ENCODE results near the gene PUDP.

Gene PUDP

DNA sequence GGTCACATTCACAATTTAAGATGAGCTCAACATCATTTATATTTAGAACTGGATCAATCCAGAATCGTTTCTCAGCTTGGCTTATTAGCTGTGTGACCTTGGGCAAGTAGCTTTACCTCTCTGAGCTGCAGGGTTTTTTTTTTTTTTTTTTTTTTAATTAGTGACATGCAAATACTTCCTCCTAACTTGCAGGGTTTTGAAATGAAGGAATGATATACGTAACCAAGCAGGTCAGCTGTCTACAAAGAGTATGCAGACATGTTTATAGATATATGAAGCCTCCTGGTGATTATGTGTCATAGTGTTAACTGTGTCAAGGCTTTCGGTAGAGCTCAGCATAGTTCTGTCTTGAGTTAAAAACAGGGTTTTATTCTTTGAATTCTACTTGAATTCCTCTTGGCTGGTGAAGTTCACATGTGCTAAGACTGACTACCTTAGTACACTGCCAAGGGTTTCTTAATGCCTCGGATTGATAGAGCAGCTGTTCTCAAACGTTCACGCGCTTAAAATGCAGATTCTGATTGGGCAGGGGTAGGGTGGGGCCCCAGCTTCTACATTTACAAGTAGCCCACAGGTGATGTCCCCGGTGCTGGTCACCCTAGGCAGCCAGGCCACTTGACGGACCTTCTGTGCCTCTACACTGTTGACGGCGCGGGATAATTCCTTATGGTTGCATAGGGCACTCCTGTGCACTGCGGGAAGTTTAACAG is 1.1 kb downstream of the PUDP start:
- no peak for DNase-seq (ENCODE audit: low spot score)

DNA sequence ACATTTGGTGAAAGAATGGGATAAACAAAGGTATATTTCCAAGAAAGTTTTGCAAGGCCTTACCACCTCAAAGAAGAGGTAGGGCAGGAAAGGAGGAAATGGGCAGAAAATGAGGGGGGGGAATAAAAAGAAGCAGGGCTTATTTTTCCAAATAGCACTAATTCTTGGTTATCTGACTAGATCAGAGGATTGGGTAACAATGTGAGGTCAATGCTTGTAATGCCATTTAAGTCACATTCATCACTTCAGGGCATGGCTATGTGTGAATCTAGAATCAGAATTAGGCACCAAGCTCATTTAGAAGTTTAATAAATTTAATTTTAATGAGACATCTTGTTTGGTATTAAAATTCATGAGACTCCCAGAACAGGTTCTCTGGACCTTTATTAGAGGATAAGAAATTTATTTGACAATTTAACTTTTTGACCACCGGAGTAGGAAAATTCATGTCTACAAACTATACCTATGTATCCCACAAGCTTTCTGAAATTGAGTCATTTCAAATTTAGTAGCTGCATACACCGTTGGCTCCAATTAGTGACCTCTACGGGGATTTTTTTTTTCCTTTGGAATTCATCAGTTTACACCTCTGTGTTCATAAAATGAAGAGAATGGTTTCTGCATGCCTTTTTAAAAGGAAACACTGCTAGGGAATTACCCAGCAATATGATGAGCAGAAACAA is 1.8 kb downstream of the PUDP start:
- no peak for DNase-seq (ENCODE audit: low spot score)

DNA sequence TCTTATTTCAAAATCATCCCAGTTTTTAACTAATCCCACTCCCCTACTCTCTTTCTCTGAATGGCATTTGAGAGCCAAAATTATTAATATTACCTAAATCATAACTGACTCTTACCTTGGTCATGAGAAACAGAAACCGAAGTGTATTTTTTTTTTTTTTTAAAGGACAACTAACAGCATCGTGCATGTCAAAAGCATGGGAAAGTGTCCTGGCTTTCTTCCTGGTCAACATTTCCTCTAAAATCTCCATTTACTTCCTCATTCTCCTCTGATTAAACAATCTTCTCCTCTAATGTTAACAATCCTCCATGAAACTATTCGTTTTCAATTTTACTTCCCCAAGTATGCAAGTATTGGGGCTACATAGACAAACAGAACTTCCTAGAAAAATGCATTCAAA is 2.5 kb downstream of the PUDP start:
- DNase-seq (ENCODE audit: low spot score), result peak; percentile 18

DNA sequence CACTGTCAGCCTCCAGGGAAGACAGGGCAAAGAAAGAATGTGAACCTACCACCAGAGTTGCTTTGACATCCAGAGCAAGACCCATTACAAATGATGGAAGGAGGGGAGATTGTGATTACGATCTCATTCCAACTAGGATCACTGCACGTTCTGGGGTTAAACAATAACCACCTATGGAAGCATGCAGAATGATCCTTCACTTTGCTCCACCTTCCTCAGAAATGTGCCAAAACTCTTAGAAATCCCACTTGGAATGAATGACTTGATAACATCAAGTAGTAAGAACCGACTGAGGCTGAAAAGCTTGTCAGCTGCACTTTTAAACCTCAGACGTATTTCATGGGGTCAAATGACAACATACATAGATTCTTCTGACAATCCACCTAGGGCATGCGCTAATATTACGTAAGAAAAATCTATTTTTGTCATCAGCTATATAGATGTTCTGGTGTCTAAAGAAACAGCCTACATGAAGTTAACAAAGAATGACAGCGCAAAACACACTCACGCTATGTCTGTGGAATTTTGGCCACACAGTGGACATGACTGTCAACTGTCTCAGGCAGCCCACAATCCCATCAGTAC is 3.9 kb downstream of the PUDP start:
- DNase-seq (ENCODE audit: low spot score), result no peak

DNA sequence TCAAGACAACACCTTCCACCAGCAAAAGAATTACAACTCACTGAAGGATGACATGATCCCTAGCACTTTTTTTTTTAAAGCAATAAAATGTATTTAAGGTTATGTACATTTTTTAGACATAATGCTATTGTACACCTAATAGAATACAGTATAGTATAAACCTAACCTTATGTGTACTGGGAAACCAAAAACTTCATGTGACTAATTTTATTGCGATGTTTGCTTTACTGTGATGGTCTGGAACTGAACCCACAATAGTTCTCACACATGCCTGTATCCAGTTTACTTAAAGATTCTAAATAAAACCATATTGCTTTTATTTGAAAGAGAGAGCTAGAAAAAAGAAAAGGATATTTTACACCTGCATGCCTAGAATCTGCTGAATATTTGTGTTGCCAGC is 4.9 kb downstream of the PUDP start:
- DNase-seq (ENCODE audit: low spot score), result no peak

DNA sequence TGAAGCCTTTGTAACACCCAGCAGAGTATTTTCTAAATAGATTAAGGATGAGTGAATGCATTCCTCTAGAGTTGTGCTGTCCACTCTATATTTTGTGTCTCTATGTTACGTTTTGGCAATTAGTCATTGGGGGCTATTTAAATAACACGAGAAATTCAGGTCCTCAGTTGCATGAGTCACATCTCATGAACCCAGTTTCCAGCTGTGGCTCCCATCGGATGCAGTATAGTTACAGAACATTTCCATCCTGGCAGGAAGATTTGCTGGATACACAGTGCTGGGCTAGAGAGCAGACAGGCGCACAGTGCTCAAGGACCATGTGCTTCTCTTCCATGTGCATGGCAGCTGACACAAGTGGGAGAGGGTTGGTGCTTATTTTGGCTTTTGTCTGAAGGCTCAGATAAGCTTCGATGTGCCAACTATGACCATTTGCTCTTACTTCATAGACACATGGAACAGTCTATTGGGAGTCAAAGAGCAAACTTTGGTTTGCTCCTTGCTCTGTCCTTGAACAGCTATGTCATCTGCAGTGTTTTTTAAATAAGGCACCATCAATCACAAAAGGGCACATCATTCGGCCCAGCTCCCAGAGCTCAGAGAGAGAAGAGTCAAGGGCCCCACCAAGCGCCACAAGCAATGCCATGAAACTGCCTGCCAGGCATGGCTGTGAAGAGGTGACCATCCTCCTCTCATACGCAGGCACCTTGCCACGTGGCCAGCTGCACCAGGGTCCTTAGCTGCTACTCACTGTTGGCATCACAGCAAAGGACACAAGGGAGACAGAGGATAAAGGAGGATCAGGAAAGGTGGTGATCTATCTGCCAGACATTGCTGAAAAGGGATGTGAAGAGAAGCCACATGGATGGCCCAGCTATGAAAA is 8.5 kb downstream of the PUDP start:
- no peak for DNase-seq (ENCODE audit: low spot score)

DNA sequence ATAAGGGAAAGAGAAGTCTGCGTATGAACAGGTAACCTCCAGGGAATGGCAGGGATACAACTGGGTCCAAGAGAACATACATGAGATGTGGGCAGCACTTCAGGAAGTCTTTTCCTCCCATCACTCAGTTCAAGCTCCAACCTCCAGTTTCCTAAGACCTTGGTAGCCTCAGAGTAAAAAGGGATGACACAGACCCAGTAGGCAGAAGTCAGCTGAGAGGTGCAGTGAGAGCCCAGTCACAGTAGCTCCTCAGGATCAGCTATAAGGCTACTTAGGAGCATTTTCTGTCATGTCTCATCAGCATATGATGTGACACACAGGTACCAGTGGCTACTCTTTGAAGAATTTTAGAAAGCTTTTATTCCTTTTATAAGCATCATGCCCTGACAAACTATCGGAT is 13.0 kb downstream of the PUDP start:
- DNase-seq (ENCODE audit: low spot score), result no peak

DNA sequence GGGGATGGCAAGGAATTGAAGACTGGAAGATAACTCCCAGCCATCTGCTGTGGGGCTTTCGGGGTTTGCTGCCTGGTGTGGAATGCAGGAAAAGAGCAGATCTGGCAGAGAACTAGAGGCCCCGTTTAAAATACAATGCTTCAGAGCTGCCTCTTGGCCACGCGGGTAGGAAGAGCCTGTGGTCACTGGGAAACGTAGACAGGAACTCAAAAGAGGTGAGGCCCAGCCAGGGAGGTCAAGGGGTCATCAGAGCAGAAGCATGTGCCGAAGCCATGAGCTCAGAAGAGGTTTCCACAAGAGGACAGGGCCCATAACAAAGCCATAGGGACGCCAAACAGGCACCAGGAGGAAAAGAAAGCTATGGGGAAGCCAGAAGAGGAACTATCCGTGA is 14.9 kb downstream of the PUDP start:
- DNase-seq (ENCODE audit: low spot score), result peak; percentile 7

DNA sequence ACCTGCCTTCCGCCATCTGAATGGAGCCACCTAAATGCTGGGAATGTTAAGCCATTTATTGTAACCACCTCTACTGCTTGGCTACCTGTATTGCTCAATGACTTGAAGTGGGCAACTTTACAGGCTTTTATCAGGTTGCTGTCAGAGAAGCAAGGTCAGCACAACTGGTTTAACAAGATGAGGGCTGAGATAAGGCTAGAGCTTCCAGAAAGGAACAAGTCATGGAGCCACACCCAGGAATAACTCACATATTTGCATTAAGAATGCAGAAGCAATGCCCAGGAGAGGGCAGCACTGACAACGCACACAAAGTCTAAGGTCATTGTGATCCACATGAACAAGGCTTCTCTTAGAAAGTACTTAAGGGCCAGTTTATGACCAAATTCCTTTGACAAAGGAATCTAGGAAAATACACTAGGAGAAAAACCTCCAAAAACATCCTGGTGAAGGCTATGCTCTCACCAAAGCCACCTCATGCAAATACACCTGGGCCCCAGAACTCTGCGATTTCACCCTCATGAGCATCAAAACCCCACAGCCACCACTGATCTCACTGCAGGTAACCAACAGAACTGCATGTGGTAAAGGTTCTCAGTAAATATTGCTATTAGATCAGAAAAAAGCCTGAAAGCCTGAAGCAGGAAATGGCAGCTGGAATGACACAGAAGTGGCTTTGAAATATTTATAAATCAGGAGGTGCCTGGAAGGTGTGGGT is 15.5 kb downstream of the PUDP start:
- peak; percentile 82 for DNase-seq (ENCODE audit: low spot score)

DNA sequence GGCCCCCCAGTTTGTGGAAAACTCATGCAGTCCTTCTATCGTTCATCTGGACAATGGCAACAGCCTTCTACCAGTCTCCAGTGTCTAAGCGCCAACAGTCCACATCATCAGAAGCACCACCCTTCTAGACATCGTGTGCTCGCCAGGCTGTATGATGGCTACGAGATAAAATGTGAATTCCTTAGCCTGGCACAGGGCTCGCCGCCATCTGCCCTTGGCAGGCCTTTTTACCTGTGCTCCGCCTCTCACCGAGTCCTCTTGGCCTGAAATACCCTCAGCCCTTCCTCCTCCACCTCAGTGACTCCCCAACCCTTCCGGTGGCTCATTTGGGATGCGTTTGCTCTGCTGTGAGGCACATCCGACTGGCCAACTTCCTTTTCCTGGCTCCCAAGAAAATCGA is 16.3 kb downstream of the PUDP start:
- DNase-seq (ENCODE audit: low spot score), result no peak

DNA sequence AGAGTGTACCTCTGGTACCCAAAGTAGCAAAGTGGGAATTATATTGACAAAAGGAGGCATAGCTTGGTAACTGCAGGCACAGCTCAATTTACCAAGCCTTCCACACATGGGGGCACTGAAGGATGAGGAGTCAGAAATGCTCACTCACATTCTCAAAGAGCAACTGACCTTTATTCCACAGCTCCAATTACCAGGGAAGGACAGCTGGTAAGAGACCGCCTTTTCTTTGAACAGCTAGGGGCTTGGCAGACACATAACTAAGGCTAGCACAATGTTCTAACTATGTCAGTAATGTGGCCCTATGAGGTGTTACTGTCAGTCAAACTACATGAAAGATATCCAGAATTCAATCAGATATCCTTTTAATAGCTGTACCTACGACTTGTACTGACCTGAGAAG is 20.9 kb downstream of the PUDP start:
- no peak for DNase-seq (ENCODE audit: low spot score)

DNA sequence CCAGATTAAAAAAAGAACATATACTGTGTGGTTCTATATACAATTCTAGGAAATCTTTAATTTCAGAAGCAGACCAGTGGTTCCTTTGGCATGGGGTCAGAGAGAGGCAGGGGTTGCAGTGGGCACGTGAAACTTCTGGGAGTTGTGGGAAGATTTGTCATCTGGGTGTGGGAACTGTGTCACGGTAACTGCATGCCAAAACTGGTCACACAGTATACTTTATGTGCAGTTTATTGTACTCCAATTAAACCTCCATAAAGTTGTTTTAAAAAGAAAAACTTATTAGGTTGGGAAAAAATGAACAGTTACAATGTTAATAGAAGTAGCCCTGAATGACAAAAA is 27.1 kb downstream of the PUDP start:
- peak; percentile 30 for DNase-seq (ENCODE audit: low spot score)

DNA sequence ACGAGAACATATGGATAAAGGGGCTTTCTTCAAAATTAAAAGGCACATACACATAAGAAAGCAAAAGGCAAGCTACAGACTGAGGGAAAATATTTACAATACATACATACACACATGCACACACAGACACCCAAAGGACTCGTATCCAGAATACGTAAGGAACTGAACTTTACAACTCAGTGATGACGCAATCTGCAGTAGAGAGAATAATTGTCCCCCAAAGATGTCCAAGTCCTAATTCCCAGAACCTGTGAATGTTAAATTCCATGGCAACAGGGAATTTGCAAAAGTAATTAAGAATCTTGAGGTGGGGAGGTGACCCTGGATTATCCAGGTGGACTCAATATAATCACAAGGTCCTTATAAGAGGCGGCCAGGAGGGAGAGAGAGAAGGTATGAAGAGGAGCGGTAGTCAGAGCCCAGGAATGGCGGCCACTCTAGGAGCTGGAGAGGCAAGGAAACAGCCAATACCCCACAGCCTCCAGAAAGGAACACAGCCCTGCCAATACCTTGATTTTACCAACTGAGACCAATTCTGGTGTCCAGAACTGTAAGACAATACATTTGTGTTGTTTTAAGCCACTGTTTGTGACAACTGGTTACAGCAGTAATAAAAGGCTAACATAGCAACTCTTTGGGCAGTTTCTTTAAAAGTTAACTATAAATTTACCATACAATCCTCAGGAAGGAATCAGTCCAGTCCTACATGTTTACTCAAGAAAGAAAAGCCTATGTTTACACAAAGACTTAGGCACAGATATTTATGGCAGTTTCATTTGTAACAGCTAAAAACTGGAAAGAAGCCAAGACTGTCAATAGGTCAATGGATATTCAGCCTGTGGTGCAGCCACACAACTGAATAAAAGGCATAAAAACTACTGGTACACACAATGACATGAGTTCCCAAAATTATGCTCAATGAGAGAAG is 27.7 kb downstream of the PUDP start:
- peak; percentile 73 for DNase-seq (ENCODE audit: low spot score)

DNA sequence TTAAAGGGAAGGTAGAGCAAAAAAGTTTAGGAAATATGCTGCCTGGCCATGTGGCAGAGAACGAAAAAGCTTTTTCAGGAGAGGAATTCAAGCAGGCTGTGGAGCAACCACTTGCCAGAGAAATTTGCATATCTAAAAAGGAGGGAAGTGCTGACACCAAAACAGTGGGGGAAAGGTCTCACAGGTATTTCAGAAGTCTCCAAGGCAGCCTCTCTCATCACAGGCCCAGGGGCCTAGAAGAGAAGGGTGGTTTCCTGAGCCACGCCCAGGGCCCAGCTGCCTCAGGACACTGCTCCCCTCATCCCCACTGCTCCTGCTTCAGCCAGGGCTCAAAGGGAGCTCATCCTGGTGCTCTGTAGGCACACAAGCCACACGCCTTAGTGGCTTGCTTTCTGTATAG is 30.4 kb downstream of the PUDP start:
- DNase-seq (ENCODE audit: low spot score), result no peak

DNA sequence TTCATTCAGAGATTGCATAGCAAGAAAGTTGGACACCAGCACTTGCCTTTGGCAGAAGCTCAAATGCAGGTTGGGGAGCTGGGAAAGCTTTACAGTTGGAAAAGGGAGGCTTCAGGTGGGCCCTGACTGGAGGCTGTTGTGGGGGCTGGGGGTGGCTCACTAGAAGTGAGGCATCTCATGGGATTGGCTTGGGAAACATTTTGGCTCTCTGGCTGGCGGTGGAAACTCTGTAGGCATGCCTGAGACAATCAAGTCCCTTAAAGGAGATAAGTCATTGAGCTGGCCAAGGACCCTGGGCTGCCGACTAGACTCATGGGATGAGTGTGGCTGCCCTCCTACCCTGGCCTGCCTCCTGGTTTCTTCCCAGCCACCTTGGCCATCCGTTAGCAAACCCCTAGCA is 31.9 kb downstream of the PUDP start:
- no peak for DNase-seq (ENCODE audit: low spot score)

DNA sequence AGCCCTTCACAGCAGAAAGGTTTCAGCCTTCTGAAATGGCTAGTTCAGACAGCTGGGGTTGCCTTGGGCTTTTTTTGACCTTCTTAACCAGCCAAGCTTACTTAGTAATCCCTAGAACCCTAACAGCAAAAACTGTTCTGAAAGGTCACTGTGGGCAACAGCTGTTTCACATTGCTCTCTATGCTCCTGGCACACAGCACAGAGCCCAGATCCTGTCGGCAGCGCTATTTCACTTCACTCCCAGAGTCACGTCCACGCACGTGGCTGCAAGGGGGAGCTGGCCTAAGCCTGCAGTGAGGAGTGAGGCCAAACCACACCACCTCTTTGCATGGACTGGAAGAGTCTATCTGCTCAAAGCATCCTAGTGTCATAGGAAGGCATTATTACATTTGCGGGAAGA is 32.4 kb downstream of the PUDP start:
- no peak for DNase-seq (ENCODE audit: low spot score)

DNA sequence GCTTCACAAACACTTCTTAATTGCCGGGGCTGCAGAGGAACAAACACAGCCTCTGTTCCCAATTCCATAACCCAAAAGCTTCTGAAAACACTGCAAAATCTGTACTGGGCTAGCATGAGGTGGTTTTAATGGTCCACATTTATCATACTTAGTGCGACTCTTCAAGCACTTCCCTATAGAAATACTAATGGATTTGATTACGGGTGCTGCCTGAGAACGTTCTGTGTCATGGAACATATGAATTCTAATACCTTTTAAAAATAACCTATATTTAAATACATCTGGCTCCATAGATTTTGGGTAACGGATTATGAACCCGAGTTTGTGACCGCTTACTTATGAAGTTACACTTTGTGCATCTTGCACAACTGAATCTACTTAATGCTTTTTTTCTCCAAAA is 35.9 kb downstream of the PUDP start:
- DNase-seq (ENCODE audit: low spot score), result no peak

DNA sequence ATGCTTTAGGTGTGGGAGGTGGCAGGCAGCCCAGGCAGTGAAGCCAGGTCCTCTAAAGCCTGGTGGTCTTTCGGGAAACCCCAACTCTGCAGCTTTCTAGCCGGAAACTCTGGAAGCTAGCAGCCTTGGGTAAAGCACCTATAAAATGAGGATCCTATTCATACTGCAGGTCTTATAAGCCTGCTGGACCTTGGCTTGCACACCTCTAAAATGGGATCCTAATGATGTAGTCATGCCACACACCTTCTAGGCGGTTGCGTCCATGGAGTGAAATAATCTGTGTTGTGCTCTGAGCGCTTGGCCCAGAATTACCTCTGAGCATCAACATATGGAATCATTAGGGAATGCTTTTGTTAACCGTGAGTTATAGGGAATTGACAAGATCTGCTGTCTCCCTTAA is 36.4 kb downstream of the PUDP start:
- no peak for DNase-seq (ENCODE audit: low spot score)

DNA sequence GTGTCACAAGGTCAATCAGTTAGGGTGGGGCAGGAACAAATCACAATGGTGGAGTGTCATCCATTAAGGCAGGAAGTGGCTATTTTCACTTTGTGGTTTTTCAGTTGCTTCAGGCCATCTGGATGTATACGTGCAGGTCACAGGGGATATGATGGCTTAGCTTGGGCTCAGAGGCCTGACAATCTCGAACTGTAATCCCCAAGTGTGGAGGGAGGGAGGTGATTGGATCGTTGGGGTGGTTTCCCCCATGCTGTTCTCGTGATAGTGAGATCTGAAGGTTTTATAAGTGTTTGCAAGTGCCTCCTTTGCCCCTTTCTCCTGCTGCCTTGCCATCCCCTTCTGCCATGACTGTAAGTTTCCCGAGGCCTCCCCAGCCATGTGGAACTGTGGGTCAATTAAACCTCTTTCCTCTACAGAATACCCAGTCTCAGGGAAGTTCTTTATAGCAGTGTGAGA is 37.1 kb downstream of the PUDP start:
- peak; percentile 3 for DNase-seq (ENCODE audit: low spot score)

DNA sequence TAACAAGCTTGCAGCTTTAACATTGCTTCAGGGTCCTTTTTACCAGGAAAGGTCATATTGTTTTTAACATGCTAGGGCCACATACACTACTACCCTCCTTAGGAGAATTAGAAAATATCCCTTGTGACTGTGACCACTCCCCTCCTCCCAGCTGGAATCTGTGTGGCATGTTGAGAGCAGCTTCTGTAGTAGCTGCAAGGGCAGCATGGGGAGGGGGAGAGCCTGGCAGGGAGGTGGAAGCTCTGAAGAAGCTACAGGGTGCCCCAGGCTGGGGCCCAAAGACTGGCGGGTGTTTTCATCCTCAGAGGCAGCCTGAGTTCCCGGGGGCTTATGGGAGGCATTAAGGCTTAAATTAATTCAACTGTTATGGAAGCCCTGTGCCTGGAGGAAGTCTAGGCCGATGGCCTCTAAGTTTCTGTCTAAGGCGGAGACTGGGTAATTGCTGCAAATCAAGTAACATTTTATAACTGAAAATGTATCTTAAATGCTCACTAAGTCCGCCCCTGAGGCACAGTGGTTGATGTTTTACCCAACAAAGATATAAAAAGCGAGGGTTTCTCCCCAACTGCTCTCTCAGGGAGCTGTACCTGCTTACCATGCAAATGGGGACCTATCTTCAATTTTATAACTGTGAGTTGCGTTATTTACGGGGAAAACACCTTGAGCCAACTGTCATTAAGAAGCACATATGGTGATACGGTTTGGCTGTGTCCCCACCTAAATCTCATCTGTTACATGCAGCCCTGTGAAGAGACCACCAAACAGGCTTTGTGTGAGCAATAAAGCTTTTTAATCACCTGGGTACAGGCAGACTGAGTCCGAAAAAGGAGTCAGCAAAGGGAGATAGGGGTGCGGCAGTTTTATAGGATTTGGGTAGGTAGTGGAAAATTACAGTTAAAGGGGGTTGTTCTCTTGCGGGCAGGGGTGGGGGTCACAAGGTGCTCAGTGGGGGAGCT is 37.8 kb downstream of the PUDP start:
- no peak for DNase-seq (ENCODE audit: low spot score)

All from LoVo (cell line).